K562 (cell line): Measurements from ENCODE around the gene SRSF9. TPM values are rescaled to one million over a fixed set of nuclear protein-coding genes. Genes with fewer than 3 reads are reported as not detected.

Experiments used
- ATAC-seq: fragments of 200-7000 bp; cut with Tn5 transposase; 3 replicates; pipeline ENCODE4 v1.9.1; 2020; ENCODE audit warnings: moderate library complexity
- BruUV-seq: library from RNA; stranded (reverse); fragments of 400-500 nt; replicated peaks from 2 replicates; lab custom pipeline; 2021; lab: Mats Ljungman, UMichigan
- CTCF ChIA-PET: fragments of 300-600 bp; formaldehyde crosslinking; extraction: SDS; loops from one replicate; lab custom pipeline; 2021; ENCODE audit warnings: low intra/inter-chr PET ratio; lab: Yijun Ruan, JAX
- POLR2A ChIA-PET: fragments of 300-600, 350-650 bp; sonication (Branson Sonifier 250); formaldehyde crosslinking; extraction: SDS; loops from one replicate; lab custom pipeline; 2021; ENCODE audit warnings: antibody characterized with exemption, inconsistent platforms; lab: Yijun Ruan, JAX
- DNase-seq, 4 experiments: peaks; one replicate each; pipeline versions ENCODE4 v3.0.0 to v3.0.0-alpha.2; 2011 to 2018; ENCODE audit warnings: low spot score in 3 of 4, mixed read lengths in 3 of 4; ENCODE audit errors: extremely low read depth in 1 of 4
- FAIRE-seq: peaks from 2 replicates; lab custom pipeline; 2011; peaks lifted over from hg19 to GRCh38; lab: Jason Lieb, UNC
- H2AFZ ChIP-seq: 2 replicates; pipeline ENCODE4 v1.6.0; 2011; ENCODE audit warnings: low read depth, low read length, control low read depth, inconsistent platforms
- H3K27ac ChIP-seq: fragments of 200-600 bp; 3 replicates; pipeline ENCODE4 v1.8.0; 2011; ENCODE audit warnings: low read depth, mild to moderate bottlenecking, control low read depth, inconsistent platforms, low read length, moderate library complexity, mixed read lengths; ENCODE audit errors: extremely low read depth
- H3K27me3 ChIP-seq, 2 experiments: fragments of 300-600 bp in 1 of 2; 2 replicates in 1 of 2; 3 replicates in 1 of 2; pipeline versions ENCODE4 v1.6.0 to v1.8.0; 2011; ENCODE audit warnings: inconsistent platforms in 2 of 2, low read length in 2 of 2, mild to moderate bottlenecking in 1 of 2, mixed read lengths in 1 of 2, moderate library complexity in 1 of 2; ENCODE audit not compliant: control insufficient read depth in 2 of 2, insufficient read depth in 2 of 2
- H3K36me3 ChIP-seq: fragments of 300-600 bp; 3 replicates; pipeline ENCODE4 v1.8.0; 2011; ENCODE audit warnings: mild to moderate bottlenecking, low read length, inconsistent platforms; ENCODE audit not compliant: control insufficient read depth, insufficient read depth
- H3K4me1 ChIP-seq, 2 experiments: fragments of 200-600 bp in 1 of 2; replicated peaks in 1 of 2; 2 replicates in 1 of 2; 3 replicates in 1 of 2; pipeline versions ENCODE4 v1.5.1 to v1.8.0; 2011; ENCODE audit warnings: inconsistent platforms in 2 of 2, low read length in 2 of 2, mild to moderate bottlenecking in 1 of 2, mixed read lengths in 1 of 2, moderate library complexity in 1 of 2; ENCODE audit not compliant: control insufficient read depth in 2 of 2, insufficient read depth in 2 of 2
- H3K4me2 ChIP-seq: 2 replicates; pipeline ENCODE4 v1.6.1; 2011; ENCODE audit warnings: low read length, control low read depth, inconsistent platforms, mixed read lengths; ENCODE audit not compliant: insufficient read depth
- H3K4me3 ChIP-seq: fragments of 200-600 bp; sonication (generic), shearing (Covaris generic); 2 replicates; pipeline ENCODE4 v1.5.1; 2016; ENCODE audit warnings: control low read depth, inconsistent platforms
- H3K79me2 ChIP-seq: fragments of 200-600 bp; 3 replicates; pipeline ENCODE4 v1.8.0; 2011; ENCODE audit warnings: low read length, inconsistent platforms; ENCODE audit not compliant: control insufficient read depth, insufficient read depth
- H3K9ac ChIP-seq, 2 experiments: 2 replicates each; pipeline versions ENCODE4 v1.6.0 to v1.6.1; 2011; ENCODE audit warnings: low read depth in 2 of 2, low read length in 2 of 2, control low read depth in 1 of 2, inconsistent platforms in 1 of 2, mild to moderate bottlenecking in 1 of 2, mixed read lengths in 1 of 2; ENCODE audit not compliant: insufficient read depth in 1 of 2
- H3K9me1 ChIP-seq: one replicate; pipeline ENCODE4 v1.6.0; 2011; ENCODE audit warnings: inconsistent platforms, mild to moderate bottlenecking, low read length, moderate library complexity; ENCODE audit not compliant: control insufficient read depth, insufficient read depth
- H3K9me3 ChIP-seq: replicated peaks from 2 replicates; pipeline ENCODE4 v1.5.1; 2011; ENCODE audit warnings: low read depth, low read length, inconsistent platforms; ENCODE audit not compliant: control insufficient read depth, insufficient read depth
- H4K20me1 ChIP-seq: replicated peaks from 2 replicates; pipeline ENCODE4 v1.6.1; 2011; ENCODE audit warnings: low read length, inconsistent platforms, mixed read lengths; ENCODE audit not compliant: control insufficient read depth, insufficient read depth
- LCOR ChIP-seq: sonication (generic); formaldehyde crosslinking; IDR thresholded peaks from 2 replicates; pipeline ENCODE4 v1.8.0; 2022; ENCODE audit warnings: mild to moderate bottlenecking, missing genetic modification reagents
- NR2C1 ChIP-seq, 2 experiments: fragments of 450-650 bp; IDR thresholded peaks; 2 replicates each; pipeline ENCODE4 v1.6.1; 2017; ENCODE audit warnings: mild to moderate bottlenecking in 2 of 2, antibody characterized with exemption in 1 of 2, inconsistent platforms in 1 of 2, missing compliant biosample characterization in 1 of 2, missing genetic modification characterization in 1 of 2
- NR2C2 ChIP-seq, 2 experiments: fragments of 200-800 bp in 1 of 2; sonication (Bioruptor generic) in 1 of 2; sonication (generic) in 1 of 2; formaldehyde crosslinking in 1 of 2; IDR thresholded peaks; 2 replicates each; pipeline versions ENCODE4 v1.6.1 to v1.8.0; 2016 to 2022; ENCODE audit warnings: mild to moderate bottlenecking in 1 of 2, missing compliant biosample characterization in 1 of 2, missing genetic modification characterization in 1 of 2, missing genetic modification reagents in 1 of 2
- ZBTB43 ChIP-seq: sonication (generic); formaldehyde crosslinking; IDR thresholded peaks from 2 replicates; pipeline ENCODE4 v1.8.0; 2023; ENCODE audit warnings: mild to moderate bottlenecking, missing genetic modification reagents
- WGBS: fragments of 100-300 bp; shearing (Covaris generic); methylation state at CpG from one replicate; pipeline ENCODE4 v1.1.6; 2016; ENCODE audit warnings: low coverage, mixed read lengths; ENCODE audit not compliant: insufficient coverage; ENCODE audit errors: missing lambda C conversion rate; 5-methylcytosine and 5-hydroxymethylcytosine counted together
- in situ Hi-C: fragments of 300-500 bp; cut with MboI; formaldehyde crosslinking; loops from 4 replicates; pipeline ENCODE4 v1.15.0; 2018; ENCODE audit warnings: inconsistent platforms, mixed read lengths
- intact Hi-C: fragments of 100-400 bp; cut with micrococcal nuclease; formaldehyde crosslinking; loops from 2 replicates; pipeline ENCODE4 v1.14.2; 2022
- polyA plus RNA-seq, 8 experiments: library from polyadenylated mRNA; depleted of rRNA in 4 of 8; stranded (reverse) in 5 of 8; unstranded in 3 of 8; fragments of >200 nt; fragmentation: Nextera tagmentation in 2 of 8; fragmentation: Illumina TruSeq in 1 of 8; extraction: Ambion mirVana in 2 of 8; extraction: Trizol in 1 of 8; gene quantifications; 2 replicates each; pipeline versions ENCODE4 v1.2.1 to v1.2.3, GENCODE V29; 2011 to 2014; ENCODE audit warnings: inconsistent platforms in 1 of 8, missing spikeins in 1 of 8
- total RNA-seq, 7 experiments: library from RNA; depleted of rRNA in 6 of 7; stranded (reverse); fragments of >200 nt in 6 of 7; fragmentation: Illumina TruSeq in 2 of 7; extraction: Trizol in 2 of 7; gene quantifications; 2 replicates each; pipeline versions ENCODE4 v1.2.1 to v1.2.3, GENCODE V29; 2011 to 2021; ENCODE audit warnings: low replicate concordance in 1 of 7

SRSF9 gene
- total and polyA plus RNA-seq, 9 of the 15 experiments (the other 6 are each of a cell fraction or from before 2014, with no cell fraction given), result 40.3 to 291 (median 230) TPM

- POLR2A ChIA-PET, result interaction anchor here (0.5 to 4.6 kb wide), 8 partner anchors 8 to 43 kb away, joined by 3 to 21 read pairs (median 6); a partner anchor contains a TSS
- in situ Hi-C loops (no loop called here), intact Hi-C loops (loop anchor here (2.0 kb wide), 1 partner anchor 43 kb away; no protein-coding TSS in a partner anchor)
- Histone ChIP-seq H3K4me3 (peak overlapping the region; percentile 97), H3K79me2 (peaks cover 43% of the 10 kb centered on the region), H3K9me1 (no peaks in the 10 kb centered on the region), H3K9ac (peak overlapping the region in 1 of 2 experiments; percentile 77; a peak in 2 of 4 replicates), H3K4me1 (peaks cover 2 to 15% of the 10 kb centered on the region in 2 experiments; a peak in 3 of 5 replicates), H3K27ac (0 out of 3 replicates have a peak overlapping the region, but pooled peaks have one; percentile 86), H3K4me2 (peak overlapping the region; percentile 96), H3K9me3 (0 out of 2 replicates have a peak, but pooled peaks cover 2% of the 10 kb centered on the region), H2AFZ (no peak overlapping the region), H3K27me3 (no peaks in the 10 kb centered on the region), H4K20me1 (peaks cover 12% of the 10 kb centered on the region; the same call in 1 of the 2 replicates), H3K36me3 (peaks cover 24% of the 10 kb centered on the region; the same call in 2 of the 3 replicates)
- 25% methylated on average over 9 of the region's 9 CpGs for WGBS
- DNase-seq, result no peak
- CTCF ChIA-PET, result interaction anchor here (1.0 kb wide), 1 partner anchor 25 kb away, joined by 3 read pairs; no protein-coding TSS in a partner anchor
- FAIRE-seq, result no peak
- no peak for ATAC-seq
- TF ChIP-seq LCOR (CRISPR knock-in tag) (no peak), NR2C2 (CRISPR knock-in tag; IDR thresholded peaks at IDR 0.05) (no peak), NR2C2 (tag; IDR thresholded peaks at IDR 0.05) (peak; percentile 54), ZBTB43 (CRISPR knock-in tag) (no peak), NR2C1 (IDR thresholded peaks at IDR 0.05) (no peak), NR2C1 (tag; IDR thresholded peaks at IDR 0.05) (peak; percentile 40)
- no TSS peak for BruUV-seq
Measured at GRCh38 chr12:120497524-120498150, 28.1 kb upstream of the SRSF9 start.
